GM19043 (cell line): Measurements from ENCODE around the gene ZXDC.
A peak's percentile ranks its signal among the peaks of the same experiment; 100 is the strongest.

Experiments
- ATAC-seq: cut with Tn5 transposase; IDR thresholded peaks from one replicate; pipeline ENCODE4 v1.9.1; 2021; ENCODE audit warnings: low read depth; ENCODE audit not compliant: unreplicated experiment

Gene ZXDC

GRCh38 chr3:126439346-126439967 lies 36.2 kb downstream of the ZXDC start:
- ATAC-seq, result no peak

- ATAC-seq, result no peak
Measured at GRCh38 chr3:126438746-126439145, 36.9 kb downstream of the ZXDC start.

DNA sequence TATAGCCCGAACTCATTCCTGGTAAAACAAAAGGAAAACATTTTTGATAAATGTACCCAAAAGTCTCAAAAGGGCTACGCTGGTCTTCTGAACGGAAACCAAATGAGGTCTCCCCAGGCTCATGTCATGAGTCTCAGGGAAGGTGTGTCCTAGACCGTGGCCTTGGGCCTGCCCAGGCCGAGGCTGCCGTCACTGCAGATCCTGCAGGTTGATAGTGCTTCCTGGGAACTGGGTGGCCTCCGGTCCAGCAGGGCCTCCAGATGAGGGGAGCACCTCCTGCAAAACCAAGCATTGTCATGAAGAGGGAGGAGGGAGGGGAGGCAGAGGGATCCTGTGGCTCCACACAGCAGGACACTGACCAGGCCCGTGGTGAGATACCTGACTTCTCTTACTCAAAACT lies 37.5 kb downstream of the ZXDC start:
- ATAC-seq, result no peak

DNA sequence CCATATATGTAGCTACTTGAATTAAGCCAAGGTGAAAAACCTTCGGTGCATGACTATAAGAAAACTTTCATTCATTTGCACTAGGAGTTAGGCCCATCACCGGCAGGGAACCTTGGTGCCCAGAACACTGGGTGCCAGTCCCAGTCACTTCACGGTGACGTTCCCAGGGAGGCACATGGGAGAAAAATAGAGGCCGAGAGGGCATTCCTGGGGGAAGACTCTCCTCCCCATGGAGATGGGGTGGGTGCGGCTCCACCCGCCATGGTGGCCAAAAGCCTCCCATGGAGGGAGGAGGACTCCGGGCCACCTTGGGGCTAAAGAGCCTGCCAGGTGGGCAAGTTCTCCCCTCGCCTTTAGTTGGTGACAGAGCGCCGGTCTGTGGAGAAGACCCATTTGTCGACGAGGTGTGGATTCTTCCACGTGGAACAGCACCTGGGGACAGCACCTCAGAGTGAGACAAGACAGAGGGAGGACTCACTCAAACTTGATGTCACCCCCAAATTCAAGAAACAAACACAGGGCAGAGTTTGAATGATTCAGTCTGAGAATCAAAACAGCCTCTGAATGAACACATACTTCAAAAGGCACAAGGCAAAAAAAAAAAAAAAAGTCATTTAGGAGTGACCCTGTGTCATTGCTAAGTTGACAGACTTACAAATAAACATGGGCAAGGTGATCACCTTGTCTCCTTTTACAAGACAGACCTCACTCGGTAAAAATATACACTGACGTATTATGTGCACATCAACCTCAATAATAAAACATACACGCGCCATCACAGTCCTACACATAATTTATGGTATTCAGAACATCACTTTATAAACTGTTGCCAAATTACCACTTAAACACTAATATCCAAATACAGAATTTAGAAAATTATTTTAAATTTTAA lies 38.6 kb downstream of the ZXDC start:
- no peak for ATAC-seq

DNA sequence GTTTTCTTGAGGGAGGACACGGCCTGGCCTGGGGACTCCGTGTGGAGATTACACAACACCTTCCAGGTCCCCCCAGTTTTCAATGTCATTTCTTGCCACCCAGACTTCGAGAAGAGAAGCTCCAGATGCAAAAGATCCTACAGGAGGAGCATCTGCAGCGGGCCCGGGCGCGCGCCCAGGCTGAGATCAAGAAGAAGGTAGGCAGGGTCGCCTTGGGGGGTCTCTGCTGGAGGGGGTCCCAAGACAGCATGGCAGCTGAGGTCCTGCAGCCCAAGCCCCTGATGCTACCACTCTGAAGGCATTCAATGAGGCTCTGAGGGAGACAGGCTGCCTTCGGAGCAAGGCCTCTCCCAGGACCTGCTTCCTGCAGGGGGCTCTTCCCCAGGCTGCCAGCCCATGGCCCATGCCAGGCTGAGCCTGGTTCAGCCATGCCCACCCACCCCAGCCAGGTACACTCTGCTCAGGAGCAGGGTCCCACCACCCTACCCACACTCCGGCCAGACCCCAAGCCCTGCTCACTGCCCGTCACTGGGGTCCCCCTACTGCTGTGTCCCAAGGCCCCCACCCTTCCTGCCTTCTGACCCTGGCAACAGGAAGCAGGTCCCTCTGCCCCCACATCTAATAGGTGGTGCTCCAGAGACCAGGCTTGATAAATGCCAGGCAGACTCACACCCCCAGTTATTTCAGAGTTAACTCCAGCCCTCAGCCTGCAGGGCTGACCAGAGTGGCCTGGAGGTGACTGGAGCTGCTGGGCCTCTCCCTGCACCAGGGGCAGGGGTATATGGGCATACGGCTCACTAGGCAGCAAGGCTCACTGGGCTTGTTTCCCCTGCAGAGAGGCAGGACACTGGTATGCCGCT lies 40.0 kb downstream of the ZXDC start:
- ATAC-seq, result no peak

- ATAC-seq, result no peak
Measured at GRCh38 chr3:126434931-126435411, 40.7 kb downstream of the ZXDC start.

DNA sequence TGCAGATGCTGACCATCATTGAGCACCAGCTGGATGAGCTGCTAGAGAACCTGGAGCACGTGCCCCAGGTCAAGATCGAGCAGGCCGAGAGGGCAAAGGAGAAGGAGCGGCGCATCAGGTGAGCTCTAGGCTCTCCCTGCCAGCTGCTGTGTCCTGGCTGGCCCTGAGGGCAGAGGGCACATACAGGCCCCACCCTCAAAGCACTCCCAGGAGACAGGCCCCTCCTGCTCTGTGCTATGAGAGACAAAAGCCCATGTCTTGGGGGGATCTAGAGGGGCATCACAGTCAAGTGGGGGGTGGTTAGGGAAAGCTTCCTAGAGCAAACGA lies 41.5 kb downstream of the ZXDC start:
- no peak for ATAC-seq

- ATAC-seq, result no peak
Measured at GRCh38 chr3:126433496-126434263, 42.0 kb downstream of the ZXDC start.

DNA sequence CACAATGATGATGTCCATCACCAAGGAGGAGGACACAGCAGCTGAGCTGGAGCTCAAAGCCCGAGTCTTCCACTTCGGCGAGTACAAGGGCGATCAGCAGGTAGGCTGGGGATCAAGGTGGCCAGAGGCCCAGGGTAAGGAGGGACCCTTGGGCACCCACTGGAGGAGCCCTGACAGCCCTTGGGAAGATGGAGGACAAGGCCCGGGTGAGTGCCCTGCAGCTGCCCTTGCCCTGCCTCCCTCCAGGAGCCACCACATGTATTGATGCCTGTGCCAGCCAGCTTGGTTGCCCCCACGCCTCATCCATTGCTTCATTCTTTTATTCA lies 42.6 kb downstream of the ZXDC start:
- no peak for ATAC-seq

DNA sequence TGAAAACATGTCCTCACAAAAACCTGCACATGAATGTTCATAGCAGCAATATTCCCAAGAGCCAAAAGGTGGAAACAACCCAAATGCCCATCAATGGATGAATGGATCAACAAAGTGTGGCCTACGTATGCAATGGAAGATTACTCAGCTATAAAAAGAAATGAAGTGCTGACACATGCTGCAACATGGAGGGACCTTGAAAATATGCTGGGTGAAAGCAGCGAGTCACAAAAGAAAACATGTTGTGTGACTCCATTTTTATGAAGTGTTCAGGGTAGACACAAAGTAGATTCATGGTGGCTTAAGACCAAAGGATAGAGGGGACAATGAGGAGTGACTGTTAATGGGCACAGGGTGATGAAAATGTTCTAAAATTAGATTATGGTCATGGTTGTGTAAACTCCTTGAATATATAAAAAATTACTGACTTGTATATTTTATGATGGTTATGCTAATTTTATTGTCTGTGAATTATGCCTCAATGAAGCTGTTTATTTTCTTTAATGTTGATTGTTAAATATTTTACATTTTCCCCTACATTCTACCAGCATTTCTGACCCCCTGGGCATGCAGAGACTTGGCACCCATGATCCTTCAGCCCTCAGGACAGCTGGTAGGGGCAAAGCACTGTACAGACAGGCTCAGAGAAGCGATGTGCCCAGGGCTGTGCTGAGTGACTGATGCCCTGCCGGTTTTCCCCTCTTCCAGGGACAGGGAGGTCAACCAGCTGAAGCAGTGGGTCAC lies 43.2 kb downstream of the ZXDC start:
- ATAC-seq, result no peak

DNA sequence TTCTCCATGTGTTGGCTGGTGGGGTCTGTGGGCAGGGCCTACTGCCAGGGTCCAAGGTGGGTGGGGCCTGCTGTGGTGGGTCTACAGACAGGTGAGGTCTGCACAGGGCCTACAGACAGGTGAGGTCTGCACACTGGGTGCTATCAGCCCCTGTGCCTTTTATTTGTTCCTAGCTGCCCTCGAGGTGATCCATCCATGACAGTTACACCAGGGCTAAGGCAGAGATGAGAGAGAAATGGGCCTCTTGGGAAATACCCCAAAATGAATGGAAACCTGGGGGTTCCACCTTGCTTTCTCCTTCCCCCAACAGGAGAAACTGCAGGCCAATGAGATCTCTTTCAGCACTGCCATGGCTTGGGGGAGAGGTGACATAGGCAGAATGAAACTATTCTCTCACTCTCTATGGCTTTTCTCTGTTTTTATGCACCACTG lies 44.6 kb downstream of the ZXDC start:
- peak; percentile 76 for ATAC-seq

DNA sequence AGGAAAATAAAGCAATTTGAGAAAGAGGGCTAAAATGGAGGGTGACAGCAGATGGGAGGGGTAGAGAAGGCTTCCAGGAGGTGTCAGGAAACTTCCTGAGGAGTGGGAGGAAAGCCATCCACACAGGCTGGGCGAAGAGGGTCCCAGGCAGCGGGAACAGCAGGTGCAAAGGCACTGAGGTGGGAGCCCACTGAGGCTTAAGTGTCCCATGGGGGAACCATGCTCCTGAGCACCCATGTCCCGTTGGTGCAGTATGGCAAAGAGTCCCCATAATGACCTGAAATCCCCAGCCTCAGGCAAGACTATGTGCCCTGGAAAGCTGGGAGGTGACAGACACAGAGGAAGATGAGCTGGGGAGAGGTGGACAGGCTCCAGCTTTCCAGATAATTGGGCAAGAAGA lies 50.9 kb downstream of the ZXDC start:
- no peak for ATAC-seq

DNA sequence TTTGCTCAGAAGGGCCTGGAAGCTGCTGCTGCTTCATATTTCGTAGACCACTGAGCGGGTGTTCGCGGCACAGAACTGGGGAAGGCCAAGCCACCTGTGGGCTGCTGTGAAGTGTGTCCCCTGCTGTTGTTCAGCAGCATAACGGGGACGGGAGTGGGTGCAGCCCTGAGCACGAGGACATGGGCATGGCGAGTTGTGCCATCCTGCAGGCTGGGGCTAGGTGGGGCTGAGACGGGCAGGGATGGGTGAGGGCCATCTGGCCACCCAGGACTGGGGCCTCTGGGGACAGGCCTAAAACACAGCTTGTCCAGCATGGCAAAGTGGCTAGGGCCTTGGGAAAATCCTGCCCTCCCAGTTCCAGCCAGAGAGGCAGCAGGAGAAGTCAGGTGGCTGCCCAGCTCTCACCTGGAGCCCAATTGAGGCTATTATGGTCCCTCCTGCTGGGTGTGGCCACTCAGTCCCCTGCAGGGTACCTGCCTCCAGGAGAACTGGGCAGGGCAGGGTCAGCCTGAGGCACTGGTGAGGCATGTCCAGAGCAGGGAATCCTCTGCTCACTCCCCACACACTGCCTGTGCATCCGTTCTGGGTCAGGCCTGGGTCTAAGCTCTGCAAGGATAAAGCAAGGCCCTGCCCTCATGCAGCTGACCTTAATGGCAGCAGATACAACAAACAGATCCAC lies 51.5 kb downstream of the ZXDC start:
- no peak for ATAC-seq

DNA sequence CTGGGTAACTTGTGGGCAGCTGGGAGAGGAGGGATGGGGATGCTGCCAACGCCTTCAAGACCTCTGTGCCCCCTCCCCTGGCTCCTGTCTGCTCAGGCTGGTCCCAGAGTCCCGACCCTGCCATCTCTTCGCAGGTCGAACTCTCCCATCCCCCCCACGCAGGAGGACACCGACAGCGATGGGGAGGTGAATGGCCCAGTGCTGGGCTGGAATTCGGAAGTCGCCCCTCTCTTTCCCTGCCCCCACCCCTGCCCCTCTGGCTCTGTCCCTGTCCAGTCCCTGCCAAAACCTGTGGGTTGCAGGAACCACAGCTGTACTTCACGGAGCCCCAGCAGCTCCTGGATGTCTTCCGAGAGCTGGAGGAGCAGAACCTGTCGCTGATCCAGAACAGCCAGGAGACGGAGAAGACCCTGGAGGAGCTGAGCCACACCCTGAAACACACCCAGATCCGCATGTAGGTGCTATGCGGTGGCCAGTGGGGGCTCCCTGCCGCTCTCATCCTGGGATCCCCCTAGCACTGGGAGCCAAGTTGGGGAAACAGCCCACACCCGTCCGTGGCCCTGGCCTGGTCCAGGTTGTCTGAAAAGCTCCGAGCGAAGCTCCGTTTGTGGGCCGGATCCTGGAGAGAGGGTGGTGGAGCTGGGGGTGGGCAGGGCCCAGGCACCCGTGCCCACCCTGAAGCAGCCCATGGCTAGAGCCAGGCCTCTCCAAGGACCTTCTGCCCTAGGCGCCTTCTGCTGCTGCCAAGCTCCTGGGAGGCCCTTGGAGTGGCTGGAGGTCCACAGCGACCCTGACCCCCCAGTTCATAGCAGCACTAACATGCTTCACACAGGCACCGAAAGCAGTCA lies 52.3 kb downstream of the ZXDC start:
- no peak for ATAC-seq

DNA sequence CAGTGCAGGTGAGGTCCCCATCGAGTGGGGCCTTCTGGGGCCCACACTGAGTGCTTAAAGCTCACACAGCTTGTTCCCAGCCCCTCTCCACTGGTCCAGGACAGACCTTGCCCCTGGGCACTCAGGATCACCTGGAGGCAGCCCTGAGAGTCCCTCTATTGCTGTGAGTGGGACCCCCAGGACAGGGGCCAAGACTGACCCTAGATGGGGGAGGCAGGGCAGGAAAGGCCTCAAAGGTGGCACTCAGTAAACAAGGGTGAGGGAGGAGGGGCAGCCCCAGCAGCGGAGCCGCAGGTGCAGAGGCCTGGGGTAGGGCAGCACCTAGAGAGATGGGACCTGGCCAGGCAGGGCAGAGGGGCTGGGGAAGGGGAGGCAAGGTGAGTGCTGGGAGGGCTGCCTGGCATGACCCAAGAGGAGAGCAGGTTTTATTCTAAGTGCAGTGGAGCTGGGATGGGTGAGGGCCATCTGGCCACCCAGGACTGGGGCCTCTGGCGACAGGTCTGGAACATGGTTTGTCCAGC lies 53.1 kb downstream of the ZXDC start:
- ATAC-seq, result no peak

DNA sequence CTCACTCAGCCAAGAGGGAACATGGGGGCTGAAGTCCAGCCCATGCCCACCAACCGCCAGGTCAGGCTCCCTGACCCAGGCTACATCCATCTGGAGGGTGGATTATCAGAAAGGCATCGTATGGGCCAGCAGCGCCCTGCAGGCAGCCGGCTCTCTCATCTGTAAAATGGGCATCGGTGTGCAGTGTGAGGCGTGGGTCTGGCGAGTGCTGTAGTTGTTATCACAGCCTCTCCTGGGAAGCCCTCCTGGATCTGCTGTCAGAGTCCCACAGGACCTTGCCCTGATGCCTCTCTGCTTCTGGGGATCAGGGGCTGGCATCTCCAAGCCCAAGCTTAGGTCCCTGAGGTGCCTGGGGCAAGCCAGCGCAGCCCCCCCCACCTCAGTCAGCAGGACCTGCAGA lies 53.6 kb downstream of the ZXDC start:
- ATAC-seq, result no peak

GRCh38 chr3:126421573-126422119 lies 54.0 kb downstream of the ZXDC start:
- ATAC-seq, result no peak
